ENCODE measurements around the gene LZTFL1.

- no peak for TF ChIP-seq EP300 (IDR thresholded peaks at IDR 0.05)
- no peak for TF ChIP-seq CTCF (IDR thresholded peaks at IDR 0.05)
- no peak for TF ChIP-seq POLR2A (IDR thresholded peaks at IDR 0.05; ENCODE audit: low read depth)
These were observed 59.5 kb downstream of the LZTFL1 start for GRCh38 chr3:45782381-45782780.
